C4-2B (cell line): ENCODE data around the gene C1orf185.

Experiments used
- ZFX ChIP-seq: fragments of 450-650 bp; IDR thresholded peaks from 2 replicates; pipeline ENCODE4 v1.6.1; 2017
- TF ChIP-seq, protein P1 (sequence below): fragments of 450-650 bp; conservative IDR thresholded peaks from 2 replicates; pipeline ENCODE4 v1.5.1; 2017; ENCODE audit warnings: mild to moderate bottlenecking

DNA sequence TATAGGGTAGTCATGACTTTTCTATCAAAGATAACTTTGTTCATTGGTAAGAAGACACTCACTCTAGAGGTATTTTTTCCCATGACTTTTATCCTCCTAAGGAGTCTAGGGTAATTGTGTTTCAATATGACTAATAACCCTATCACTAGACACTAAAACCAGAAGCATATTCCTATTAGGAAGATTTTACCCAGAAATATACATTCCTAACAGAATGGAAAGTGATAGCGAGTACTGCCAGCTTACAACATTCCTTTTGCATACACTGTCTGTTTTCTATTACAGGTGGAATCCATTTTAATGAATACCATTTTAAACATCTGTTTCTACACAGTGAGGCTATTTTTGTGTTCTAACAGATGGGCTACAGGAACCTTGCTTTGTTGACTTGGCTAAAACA is 31.4 kb upstream of the C1orf185 start:
- TF ChIP-seq ZFX: no peak
- TF ChIP-seq, protein P1, sequence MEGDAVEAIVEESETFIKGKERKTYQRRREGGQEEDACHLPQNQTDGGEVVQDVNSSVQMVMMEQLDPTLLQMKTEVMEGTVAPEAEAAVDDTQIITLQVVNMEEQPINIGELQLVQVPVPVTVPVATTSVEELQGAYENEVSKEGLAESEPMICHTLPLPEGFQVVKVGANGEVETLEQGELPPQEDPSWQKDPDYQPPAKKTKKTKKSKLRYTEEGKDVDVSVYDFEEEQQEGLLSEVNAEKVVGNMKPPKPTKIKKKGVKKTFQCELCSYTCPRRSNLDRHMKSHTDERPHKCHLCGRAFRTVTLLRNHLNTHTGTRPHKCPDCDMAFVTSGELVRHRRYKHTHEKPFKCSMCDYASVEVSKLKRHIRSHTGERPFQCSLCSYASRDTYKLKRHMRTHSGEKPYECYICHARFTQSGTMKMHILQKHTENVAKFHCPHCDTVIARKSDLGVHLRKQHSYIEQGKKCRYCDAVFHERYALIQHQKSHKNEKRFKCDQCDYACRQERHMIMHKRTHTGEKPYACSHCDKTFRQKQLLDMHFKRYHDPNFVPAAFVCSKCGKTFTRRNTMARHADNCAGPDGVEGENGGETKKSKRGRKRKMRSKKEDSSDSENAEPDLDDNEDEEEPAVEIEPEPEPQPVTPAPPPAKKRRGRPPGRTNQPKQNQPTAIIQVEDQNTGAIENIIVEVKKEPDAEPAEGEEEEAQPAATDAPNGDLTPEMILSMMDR: no peak
